Measurements from ENCODE around the gene ALDH3B1. TPM values are rescaled to one million over a fixed set of nuclear protein-coding genes. Genes with fewer than 3 reads are reported as not detected.
A peak's percentile ranks its signal among the peaks of the same experiment; 100 is the strongest.

ALDH3B1 gene
- total and polyA plus RNA-seq, 2 donors from 2014 or later: 20.9 to 42.7 TPM

GRCh38 chr11:68038718-68039525 lies 28.8 kb downstream of the ALDH3B1 start, which contains the start of gene TCIRG1:
TSS of gene TCIRG1 (plus strand) at chr11:68039025. CDS start at chr11:68041272, 2,247 bp downstream.
- Histone ChIP-seq H3K9me3 (ENCODE audit: control insufficient read depth in 2 of 3, insufficient read depth in 1 of 3, low read length in 3 of 3) (no peaks in the 10 kb centered on the region), H3K27ac (ENCODE audit: low read depth in 2 of 2, low read length in 2 of 2) (peak within 1 kb of the TSS; percentile 88 to 90), H3K27me3 (ENCODE audit: control insufficient read depth, insufficient read depth, low read length) (no peaks in the 10 kb centered on the region), H3K36me3 (ENCODE audit: control insufficient read depth in 2 of 3, insufficient read depth in 3 of 3, low read length in 3 of 3) (peaks cover 0 to 1% (median 0%) of the 10 kb centered on the region in 3 donors), H3K4me1 (ENCODE audit: control insufficient read depth in 2 of 3, insufficient read depth in 2 of 3, low read depth in 1 of 3, low read length in 3 of 3) (peaks cover 0 to 35% (median 10%) of the 10 kb centered on the region in 3 donors), H3K9ac (ENCODE audit: low read length in 3 of 3) (peak within 1 kb of the TSS in 2 of 3 donors; percentile 89 to 91), H3K4me3 (ENCODE audit: low read length in 3 of 3) (peak within 1 kb of the TSS; percentile 36 to 69 (median 61))
- peak; percentile 59 to 95 (median 80) for DNase-seq
- no peak for FAIRE-seq
- intact Hi-C loops (cut with DNase I): no loop called here
- no peak for TF ChIP-seq CTCF (IDR thresholded peaks at IDR 0.05; ENCODE audit: borderline replicate concordance, extremely low read depth, insufficient read depth)

- no peaks in the 10 kb centered on the region for H3K9me3 ChIP-seq (ENCODE audit: control insufficient read depth in 2 of 3, insufficient read depth in 1 of 3, low read length in 3 of 3)
- H3K27me3 ChIP-seq (ENCODE audit: control insufficient read depth, insufficient read depth, low read length): no peaks in the 10 kb centered on the region
- peak overlapping the region in 2 of 3 donors; percentile 61 to 69 for H3K4me3 ChIP-seq (ENCODE audit: low read length in 3 of 3)
- DNase-seq: peak in 2 of 5 donors; percentile 68 to 80
- H3K9ac ChIP-seq (ENCODE audit: low read length in 3 of 3): peak overlapping the region in 2 of 3 donors; percentile 60 to 91
- no peak for FAIRE-seq
- H3K4me1 ChIP-seq (ENCODE audit: control insufficient read depth in 2 of 3, insufficient read depth in 2 of 3, low read depth in 1 of 3, low read length in 3 of 3): peaks cover 0 to 35% (median 10%) of the 10 kb centered on the region in 3 donors
- no peak for TF ChIP-seq CTCF (IDR thresholded peaks at IDR 0.05; ENCODE audit: borderline replicate concordance, extremely low read depth, insufficient read depth)
- intact Hi-C loops (cut with DNase I): no loop called here
- peak overlapping the region; percentile 83 to 85 for H3K27ac ChIP-seq (ENCODE audit: low read depth in 2 of 2, low read length in 2 of 2)
- H3K36me3 ChIP-seq (ENCODE audit: control insufficient read depth in 2 of 3, insufficient read depth in 3 of 3, low read length in 3 of 3): no peaks in the 10 kb centered on the region
Measured at GRCh38 chr11:68039526-68040086, 29.5 kb downstream of the ALDH3B1 start.

DNA sequence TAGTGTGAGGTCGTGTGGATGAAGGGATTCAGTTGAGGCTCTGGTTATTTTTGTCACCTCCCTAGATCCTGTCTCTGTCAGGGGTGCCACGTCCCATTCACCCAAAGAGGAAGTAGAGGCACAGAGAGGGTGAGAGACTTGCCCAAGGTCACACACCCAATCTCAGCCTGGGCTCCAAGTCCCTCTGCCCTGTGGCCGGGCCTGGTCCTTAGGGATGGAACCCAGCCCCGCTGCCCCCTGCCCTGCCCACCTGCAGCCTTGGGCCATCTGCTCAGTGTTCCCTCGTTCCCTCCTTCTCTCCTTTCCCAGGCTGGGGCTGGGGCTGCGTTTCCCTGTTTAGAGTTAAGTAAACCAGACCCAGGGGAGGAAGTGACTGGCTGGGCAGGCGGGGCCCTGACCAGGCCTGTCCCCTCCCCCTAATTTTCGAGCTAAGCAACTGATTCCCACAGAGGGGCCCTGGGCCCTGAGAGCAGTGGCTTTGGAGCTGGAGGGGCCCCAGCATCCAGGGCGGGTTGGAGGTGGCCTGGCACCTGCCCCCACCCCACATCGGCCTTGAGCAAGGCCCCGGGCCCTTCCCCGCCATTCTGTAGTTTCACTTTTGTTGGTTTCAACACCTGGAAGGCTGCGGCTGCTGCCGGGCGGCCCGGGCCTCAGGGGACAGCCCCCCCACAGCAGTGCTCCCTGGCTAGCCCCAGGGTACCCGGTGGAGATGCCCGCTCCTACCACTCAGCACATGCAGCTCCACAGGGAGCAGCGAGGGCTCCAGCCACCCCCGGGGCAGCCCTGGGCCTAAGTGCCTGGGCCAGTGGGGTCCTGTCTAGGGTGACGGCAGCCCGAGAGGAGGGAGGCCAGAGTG lies 30.2 kb downstream of the ALDH3B1 start:
- Histone ChIP-seq H3K4me3 (ENCODE audit: low read length in 3 of 3) (peak overlapping the region in 2 of 3 donors; percentile 47 to 69), H3K27ac (ENCODE audit: low read depth in 2 of 2, low read length in 2 of 2) (peak overlapping the region; percentile 83 to 85), H3K4me1 (ENCODE audit: control insufficient read depth in 2 of 3, insufficient read depth in 2 of 3, low read depth in 1 of 3, low read length in 3 of 3) (peaks cover 0 to 35% (median 10%) of the 10 kb centered on the region in 3 donors), H3K27me3 (ENCODE audit: control insufficient read depth, insufficient read depth, low read length) (no peaks in the 10 kb centered on the region), H3K9me3 (ENCODE audit: control insufficient read depth in 2 of 3, insufficient read depth in 1 of 3, low read length in 3 of 3) (no peaks in the 10 kb centered on the region), H3K36me3 (ENCODE audit: control insufficient read depth in 2 of 3, insufficient read depth in 3 of 3, low read length in 3 of 3) (no peaks in the 10 kb centered on the region), H3K9ac (ENCODE audit: low read length in 3 of 3) (peak overlapping the region in 2 of 3 donors; percentile 60 to 65)
- no peak for FAIRE-seq
- DNase-seq: peak; percentile 53 to 89 (median 78)
- no peak for TF ChIP-seq CTCF (IDR thresholded peaks at IDR 0.05; ENCODE audit: borderline replicate concordance, extremely low read depth, insufficient read depth)
- intact Hi-C loops (cut with DNase I): no loop called here
